Ovary (tissue), 9 donors: ENCODE results near the gene SCAPER. TPM values are rescaled to one million over a fixed set of nuclear protein-coding genes. Genes with fewer than 3 reads are reported as not detected.

ENCODE experiments used
- DNase-seq, 5 donors: peaks; one replicate each; pipeline ENCODE4 v3.0.0-alpha.2; 2019 to 2020
- H3K27ac ChIP-seq, 2 donors: fragments of 200-600 bp; one replicate each; pipeline versions ENCODE4 v1.5.1 to v1.8.0; 2019 to 2022
- H3K27me3 ChIP-seq: fragments of 200-600 bp; one replicate; pipeline ENCODE4 v1.8.0; 2022
- H3K36me3 ChIP-seq: fragments of 200-600 bp; sonication (generic); one replicate; pipeline ENCODE4 v1.5.1; 2019
- H3K4me1 ChIP-seq: one replicate; pipeline ENCODE4 v1.8.1; 2013; ENCODE audit warnings: mild to moderate bottlenecking, moderate library complexity; ENCODE audit not compliant: insufficient read depth
- H3K4me3 ChIP-seq: fragments of 200-600 bp; sonication (generic); one replicate; pipeline ENCODE4 v1.5.1; 2017
- H3K9me3 ChIP-seq, 2 donors: fragments of 200-600 bp in 1 of 2; sonication (generic) in 1 of 2; one replicate each; pipeline versions ENCODE4 v1.5.1 to v1.8.1; 2013 to 2019; ENCODE audit warnings: mild to moderate bottlenecking in 1 of 2, moderate library complexity in 1 of 2
- CTCF ChIP-seq, 3 donors: fragments of 450-650 bp in 2 of 3; fragments of 200-600 bp in 1 of 3; IDR thresholded peaks; one replicate each; pipeline versions ENCODE4 v1.5.1 to v1.8.0; 2016 to 2022; ENCODE audit warnings: antibody characterized with exemption in 3 of 3, mild to moderate bottlenecking in 1 of 3
- EP300 ChIP-seq: sonication (generic); formaldehyde crosslinking; IDR thresholded peaks from one replicate; pipeline ENCODE4 v1.6.1; 2017; ENCODE audit warnings: antibody characterized with exemption
- POLR2A ChIP-seq: fragments of 450-650 bp; IDR thresholded peaks from one replicate; pipeline ENCODE4 v1.6.1; 2017; ENCODE audit warnings: antibody characterized with exemption, mild to moderate bottlenecking, moderate library complexity
- WGBS, 3 donors: extraction: QIAGEN DNeasy Blood & Tissue Kit in 1 of 3; methylation state at CpG; one replicate each; pipeline versions ENCODE4 v1.1.5 to v1.1.7; 2013 to 2017; 5-methylcytosine and 5-hydroxymethylcytosine counted together
- intact Hi-C, 4 donors: fragments of 100-400 bp; cut with DNase I; formaldehyde crosslinking; loops; one replicate each; pipeline versions ENCODE4 v1.11.0 to v1.15.1; 2022 to 2023
- polyA plus RNA-seq, 2 donors: library from polyadenylated mRNA; stranded (reverse); fragments of 200-250 nt in 1 of 2; fragments of 350-450 nt in 1 of 2; fragmentation: Illumina TruSeq in 1 of 2; extraction: RNeasy Lipid Tissue Mini Kit (QIAGEN cat#74804) in 1 of 2; gene quantifications; one replicate each; pipeline ENCODE4 v1.2.3, GENCODE V29; 2013 to 2014
- total RNA-seq, 7 donors: library from RNA; depleted of rRNA in 2 of 7; stranded (reverse); fragments of >200 nt in 2 of 7; fragmentation: NEBNext Ultra II Directional in 3 of 7; extraction: Animal tissue kit (Norgen Biotek cat#: 25700) in 3 of 7; gene quantifications; one replicate each; pipeline versions ENCODE4 v1.1.0 to v1.2.4, GENCODE V29; 2016 to 2023
- donor health status: DM: no; HTN: no; CAD: no; lungs with moderate emphysema.
- donor health status: DM: no; HTN: no; CAD: no.
- donor health status: Bipolar disorder and iron deficiency.
- donor health status: DM: yes; HTN: yes; CAD: no.
- donor health status: DM: no; HTN: no; CAD: no.
- donor health status: DM: yes; HTN: yes; CAD: no.

Gene SCAPER
- total and polyA plus RNA-seq, 9 donors, result 13.7 to 45.8 (median 27.9) TPM

DNA sequence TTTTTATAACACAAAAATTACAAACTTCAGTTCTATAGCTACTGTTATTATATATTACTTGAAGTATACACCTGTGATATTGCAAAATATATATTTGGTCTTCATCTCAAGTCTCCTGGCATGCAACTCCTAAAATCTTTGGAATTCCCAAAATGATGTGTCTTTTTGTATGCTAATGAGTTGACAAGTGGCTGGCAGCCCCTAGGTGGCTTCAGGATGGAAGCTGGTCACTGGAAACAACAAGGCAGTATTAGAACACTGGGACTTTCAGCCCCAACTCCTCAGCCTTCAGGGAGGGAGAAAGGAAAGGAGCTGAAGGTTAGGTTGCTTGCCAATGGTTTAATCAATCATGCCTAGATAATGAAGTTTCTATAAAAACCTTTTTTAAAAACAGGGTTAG, 112.0 kb downstream of the SCAPER start:
- Histone ChIP-seq H3K27ac (no peak overlapping the region), H3K4me1 (no peaks in the 10 kb centered on the region), H3K27me3 (no peaks in the 10 kb centered on the region), H3K36me3 (no peaks in the 10 kb centered on the region), H3K4me3 (no peak overlapping the region), H3K9me3 (no peaks in the 10 kb centered on the region)
- no peak for DNase-seq
- intact Hi-C loops, result no loop called here
- TF ChIP-seq CTCF (IDR thresholded peaks at IDR 0.05), result no peak
- TF ChIP-seq EP300, result no peak
- TF ChIP-seq POLR2A, result no peak

DNA sequence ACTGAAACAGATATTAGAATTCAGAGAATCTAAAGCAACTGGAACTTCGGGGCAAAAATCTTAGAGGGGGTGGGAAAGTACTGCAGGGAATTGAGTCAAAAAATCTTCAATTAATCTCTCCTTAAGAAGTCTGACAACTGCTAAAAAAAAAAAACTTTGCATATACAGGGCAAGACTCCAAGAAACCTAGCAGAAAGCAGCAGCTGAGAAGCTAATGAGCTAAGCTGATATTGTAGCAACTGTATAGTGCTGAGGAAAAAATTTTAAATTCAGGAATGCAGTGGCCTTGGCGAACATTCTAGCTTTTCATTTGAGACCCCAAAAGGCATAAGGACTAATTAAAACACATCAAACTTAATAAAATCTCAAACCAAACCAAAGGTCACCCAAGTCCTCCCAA, 113.6 kb downstream of the SCAPER start:
- Histone ChIP-seq H3K27me3 (no peaks in the 10 kb centered on the region), H3K36me3 (no peaks in the 10 kb centered on the region), H3K27ac (no peak overlapping the region), H3K4me1 (no peaks in the 10 kb centered on the region), H3K9me3 (no peaks in the 10 kb centered on the region), H3K4me3 (no peak overlapping the region)
- TF ChIP-seq POLR2A (no peak), CTCF (IDR thresholded peaks at IDR 0.05) (no peak), EP300 (no peak)
- DNase-seq, result no peak
- WGBS, 3 donors, result 83 to 93% (median 86%) methylated on average over 2 of the region's 2 CpGs
- intact Hi-C loops, result no loop called here

GRCh38 chr15:76787273-76787672, 117.9 kb downstream of the SCAPER start:
- no peaks in the 10 kb centered on the region for H3K27me3 ChIP-seq
- 92 to 97% (median 93%) methylated on average over 4 of the region's 4 CpGs for WGBS, 3 donors
- no peak overlapping the region for H3K4me3 ChIP-seq
- intact Hi-C loops, result no loop called here
- no peaks in the 10 kb centered on the region for H3K4me1 ChIP-seq
- no peaks in the 10 kb centered on the region for H3K9me3 ChIP-seq
- TF ChIP-seq POLR2A, result no peak
- TF ChIP-seq EP300, result no peak
- no peak for TF ChIP-seq CTCF (IDR thresholded peaks at IDR 0.05)
- H3K36me3 ChIP-seq, result no peaks in the 10 kb centered on the region
- H3K27ac ChIP-seq, result no peak overlapping the region
- no peak for DNase-seq

DNA sequence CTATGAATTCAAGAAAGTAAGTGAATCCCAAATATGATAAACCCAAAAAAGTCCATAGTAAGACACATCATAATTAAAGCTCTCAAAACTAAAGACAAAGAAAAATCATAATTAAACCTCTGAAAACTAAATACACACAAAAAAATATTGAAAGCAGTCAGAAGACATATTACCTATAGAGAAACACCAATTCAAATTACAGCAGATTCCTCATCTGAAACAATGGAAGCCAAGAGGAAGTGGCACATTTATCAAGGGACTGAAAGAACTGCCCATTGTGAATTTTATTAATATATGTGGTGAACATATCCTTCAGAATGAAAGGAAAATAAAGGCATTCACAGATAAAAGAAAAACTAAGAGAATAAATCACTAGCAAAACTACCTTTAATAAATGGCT, 128.2 kb downstream of the SCAPER start:
- no peak overlapping the region for H3K27ac ChIP-seq
- intact Hi-C loops, result no loop called here
- no peak overlapping the region for H3K4me3 ChIP-seq

More for the DNA sequence above, 128.2 kb downstream of the SCAPER start:
- no peaks in the 10 kb centered on the region for H3K36me3 ChIP-seq
- DNase-seq, result no peak
- H3K9me3 ChIP-seq, result no peaks in the 10 kb centered on the region
- H3K4me1 ChIP-seq, result no peaks in the 10 kb centered on the region
- TF ChIP-seq CTCF (IDR thresholded peaks at IDR 0.05) (no peak), POLR2A (no peak)
- no peaks in the 10 kb centered on the region for H3K27me3 ChIP-seq
